Activated T-helper 9 cell treated with anti-CD3 and anti-CD28 coated beads, Interleukin-2, amount 50 U/mL, for 16 hours (primary cell): Measurements from ENCODE around the gene RAD51B.
"Not testable (repeated sequence)": the region's sequence is repeated elsewhere in the genome, so short reads cannot be mapped to it uniquely, and the experiment has no call there.

Source experiments
- DNase-seq: peaks from one replicate; pipeline ENCODE4 v3.0.0-alpha.2; 2020; ENCODE audit warnings: low read depth

RAD51B gene

GRCh38 chr14:68407285-68407684, 587.7 kb downstream of the RAD51B start:
- no peak for DNase-seq

DNA sequence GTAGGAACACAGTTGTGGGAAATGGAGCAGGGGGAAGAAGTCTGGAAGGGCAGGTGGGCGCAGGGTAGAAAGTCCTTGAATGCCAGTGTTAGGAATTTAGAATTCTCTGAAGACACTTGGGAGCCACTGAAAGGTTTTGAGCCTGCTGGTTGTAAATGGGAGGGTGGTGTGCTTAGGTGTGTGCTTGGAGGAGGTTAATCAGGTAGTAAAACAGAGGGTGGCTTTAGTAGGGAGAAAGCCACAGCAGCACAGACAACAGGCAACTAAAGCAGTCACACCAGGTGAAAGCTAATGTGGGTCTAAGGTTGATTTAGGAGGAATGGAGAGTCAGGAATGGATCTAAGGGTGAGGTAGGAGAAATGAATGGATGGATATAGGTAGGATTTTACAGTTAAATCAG, 588.2 kb downstream of the RAD51B start:
- DNase-seq = no peak

- DNase-seq = no peak
Measured at GRCh38 chr14:68408680-68409079, 589.1 kb downstream of the RAD51B start.

DNA sequence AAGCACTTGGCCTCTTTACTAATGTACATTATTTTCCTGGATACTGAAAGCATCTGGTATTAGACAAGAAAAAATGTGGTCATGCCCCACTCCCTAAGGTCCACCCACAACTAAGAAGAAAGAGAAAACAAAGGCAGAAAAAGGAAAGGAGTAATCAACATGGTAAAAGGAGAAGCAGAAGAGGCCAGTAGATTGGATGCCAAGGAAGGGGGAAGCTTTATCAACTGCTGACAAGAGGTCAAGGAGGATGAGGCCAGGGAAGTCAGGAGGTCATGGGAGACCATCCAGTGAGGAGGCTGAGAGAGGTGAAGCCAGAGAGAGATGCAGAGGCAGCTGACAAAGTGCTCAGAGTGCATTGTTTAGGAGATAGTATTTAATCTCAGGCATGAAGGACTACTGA, 589.8 kb downstream of the RAD51B start:
- DNase-seq = no peak

DNA sequence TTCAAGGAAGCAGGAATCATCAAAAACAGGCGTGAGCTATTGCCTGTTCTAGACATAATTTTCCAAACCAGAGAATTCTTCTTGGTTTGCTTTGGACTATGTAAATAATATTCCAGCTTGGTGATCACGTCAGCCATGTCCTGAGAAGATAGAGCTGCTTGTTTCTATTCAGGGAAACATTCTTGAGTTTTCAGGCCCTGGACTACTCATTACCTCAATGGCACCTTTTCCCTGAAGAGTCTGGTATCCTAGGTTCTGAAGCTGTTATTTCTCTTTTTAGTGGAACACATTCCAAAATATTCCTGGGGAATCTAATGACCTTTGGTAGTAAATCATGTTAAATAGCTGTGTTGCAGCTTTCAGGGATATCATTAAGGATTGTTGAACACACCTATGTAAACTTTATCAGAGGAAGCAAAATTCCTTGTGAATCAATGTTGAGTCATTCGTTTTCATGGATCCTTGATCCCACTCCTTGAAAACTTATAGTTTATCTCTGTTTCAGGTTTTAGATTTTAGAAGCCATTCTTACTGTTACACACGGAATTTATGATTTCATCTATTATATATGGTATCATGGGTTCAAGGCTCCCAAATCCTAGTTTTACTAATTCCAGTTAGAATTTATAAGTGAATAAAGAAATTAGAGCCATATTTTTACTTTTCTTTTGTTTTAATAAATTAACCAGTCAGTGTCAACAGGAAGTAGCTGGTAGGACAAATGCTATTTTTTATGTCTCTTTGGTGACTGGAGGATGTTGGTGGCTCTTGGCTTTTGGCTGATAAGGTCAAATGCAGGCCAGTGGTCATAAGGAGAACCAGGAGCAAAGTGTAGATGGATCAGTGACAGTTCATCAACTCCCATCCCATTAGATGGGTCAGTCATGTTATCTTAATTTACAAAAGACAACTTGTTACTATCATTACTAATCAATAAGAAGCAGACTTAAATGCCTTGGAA, 593.2 kb downstream of the RAD51B start:
- no peak for DNase-seq

- no peak for DNase-seq
Measured at GRCh38 chr14:68413509-68413908, 593.9 kb downstream of the RAD51B start.

DNA sequence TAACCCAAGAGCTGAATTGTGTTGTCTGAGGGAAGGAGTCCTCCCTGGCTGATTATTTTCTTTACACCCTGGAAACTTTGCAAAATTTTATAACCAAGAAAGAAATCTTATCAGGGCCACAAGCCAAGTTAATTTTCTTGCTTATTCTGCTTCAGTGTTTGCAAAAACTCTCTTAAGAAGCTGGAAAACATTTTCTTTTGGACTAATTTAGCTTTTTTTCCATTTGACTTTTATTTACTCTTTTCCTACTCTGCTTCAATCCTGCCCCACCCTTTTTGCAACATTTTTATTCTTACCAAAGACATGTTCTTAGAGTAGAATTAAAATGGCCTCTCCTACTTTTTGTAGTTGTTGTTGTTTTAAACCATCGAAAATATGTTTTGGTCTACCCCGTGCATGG, 594.5 kb downstream of the RAD51B start:
- no peak for DNase-seq

- no peak for DNase-seq
Measured at GRCh38 chr14:68416171-68416570, 596.6 kb downstream of the RAD51B start.

DNA sequence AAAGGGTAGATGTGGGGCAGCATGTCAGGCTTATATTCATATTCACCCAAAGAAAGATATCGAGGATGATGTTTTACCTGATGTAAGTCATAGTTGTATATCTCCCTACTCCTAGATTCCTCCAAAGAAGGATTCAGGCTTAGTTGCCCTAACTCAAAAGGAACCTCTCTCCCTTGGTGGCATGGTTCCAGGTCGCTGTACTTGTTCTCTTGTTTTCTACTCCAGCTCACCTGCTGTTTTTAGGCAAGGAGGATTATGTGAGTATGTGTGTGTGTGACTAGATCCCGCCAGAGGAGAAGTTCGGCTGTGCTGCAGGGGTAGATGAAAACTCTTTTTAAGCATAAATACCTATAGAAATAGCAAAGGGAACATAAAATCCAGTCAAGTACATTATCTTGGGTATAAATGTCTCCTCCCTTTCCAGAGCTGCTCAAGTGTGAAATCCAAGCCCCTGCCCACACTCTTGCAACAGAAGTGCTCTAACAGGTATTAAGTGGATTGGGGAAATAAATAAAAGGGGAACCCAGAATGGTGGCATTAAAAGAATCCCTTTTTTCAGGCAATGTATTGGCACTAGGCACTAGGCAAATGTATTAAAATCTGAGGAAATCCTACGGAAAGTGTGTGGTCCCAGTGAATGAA, 597.6 kb downstream of the RAD51B start:
- DNase-seq = no peak

- no peak for DNase-seq
Measured at GRCh38 chr14:68418174-68419118, 598.9 kb downstream of the RAD51B start.

DNA sequence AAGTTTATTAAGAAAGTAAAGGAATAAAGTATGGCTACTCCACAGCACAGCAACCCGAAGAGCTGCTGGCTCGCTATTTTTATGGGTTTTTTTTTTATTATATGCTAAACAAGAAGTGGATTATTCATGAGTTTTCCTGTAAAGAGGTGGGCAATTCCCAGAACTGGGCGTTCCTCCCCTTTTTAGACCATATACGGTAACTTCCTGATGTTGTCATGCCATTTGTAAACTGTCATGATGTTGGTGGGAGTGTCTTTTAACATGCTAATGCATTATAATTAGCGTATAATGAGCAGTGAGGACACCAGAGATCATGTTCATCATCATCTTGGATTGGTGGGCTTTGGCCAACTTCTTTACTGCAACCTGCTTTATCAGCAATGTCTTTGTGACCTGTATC, 600.8 kb downstream of the RAD51B start:
- no peak for DNase-seq

DNA sequence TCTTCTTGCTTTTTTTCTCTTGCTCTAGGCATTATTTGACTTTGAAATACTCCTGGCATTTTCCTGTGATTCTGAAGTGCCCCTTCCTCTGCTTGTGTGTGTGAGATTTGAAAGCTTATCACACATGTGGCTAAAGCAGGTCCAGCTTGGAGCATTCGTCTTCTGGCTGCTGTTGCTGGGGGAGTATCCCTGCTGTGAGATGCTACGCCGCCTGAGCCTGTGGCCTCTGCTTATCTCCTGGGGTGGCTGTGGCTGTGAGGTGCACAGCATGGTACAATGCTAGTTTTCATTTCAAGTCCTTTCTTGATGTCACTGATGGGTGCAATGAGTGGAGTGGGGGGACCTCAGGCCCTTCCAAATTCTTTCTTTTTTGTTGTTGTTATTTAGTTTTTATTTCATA, 601.5 kb downstream of the RAD51B start:
- DNase-seq = no peak

DNA sequence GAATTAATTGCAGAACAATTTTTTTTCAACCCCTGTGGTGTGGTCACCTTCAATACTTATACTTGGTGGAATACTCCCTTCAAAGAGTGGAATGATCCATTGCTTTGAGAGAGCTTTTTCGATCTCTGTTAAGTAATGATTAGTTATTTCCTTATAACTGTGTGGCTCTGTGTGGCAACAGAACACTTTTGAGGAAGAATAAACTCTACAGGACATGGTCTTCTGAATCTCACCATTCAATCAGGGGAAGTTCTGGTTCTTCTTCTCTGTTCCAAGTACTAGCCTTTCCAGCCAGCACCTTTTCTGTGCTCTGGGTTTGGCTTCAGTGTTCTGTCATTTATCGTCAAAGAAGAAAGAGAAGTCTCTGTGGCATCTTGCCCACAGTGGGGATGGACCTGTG, 604.1 kb downstream of the RAD51B start:
- DNase-seq = no peak

DNA sequence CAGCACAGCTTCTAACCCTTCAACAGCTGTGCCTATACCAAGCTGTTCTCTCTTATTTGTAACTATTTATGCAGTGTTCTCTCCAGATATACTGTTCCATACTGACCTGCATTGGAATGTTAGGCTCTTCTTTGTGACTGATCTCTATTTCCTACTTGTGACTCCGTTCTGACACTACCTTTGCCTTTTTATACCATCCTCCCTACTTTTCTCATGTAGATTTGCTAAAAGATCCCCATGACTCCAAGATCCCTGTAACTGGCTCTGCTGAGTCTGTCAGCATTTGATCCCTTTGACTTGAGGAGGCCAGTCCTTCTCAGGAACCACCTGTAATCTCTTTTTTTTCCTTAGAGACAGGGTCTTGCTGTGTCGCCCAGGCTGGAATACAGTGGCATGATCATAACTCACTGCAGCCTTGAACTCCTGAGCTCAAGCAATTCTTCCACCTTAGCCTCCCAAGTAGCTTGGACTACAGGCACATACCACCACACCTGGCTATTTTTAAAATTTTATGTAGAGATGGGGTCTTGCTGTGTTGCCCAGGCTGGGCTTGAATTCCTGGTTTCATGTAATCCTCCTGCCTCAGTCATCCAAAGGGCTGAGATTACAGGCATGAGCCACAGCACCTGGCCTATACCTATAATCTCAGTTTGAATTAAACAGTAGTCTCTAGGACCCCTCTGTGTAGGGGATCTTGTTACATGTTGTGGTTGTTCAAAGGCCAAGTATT, 605.0 kb downstream of the RAD51B start:
- DNase-seq = no peak

- DNase-seq = no peak
Measured at GRCh38 chr14:68426661-68427549, 607.3 kb downstream of the RAD51B start.

- DNase-seq = no peak
Measured at GRCh38 chr14:68427550-68427890, 607.9 kb downstream of the RAD51B start.

DNA sequence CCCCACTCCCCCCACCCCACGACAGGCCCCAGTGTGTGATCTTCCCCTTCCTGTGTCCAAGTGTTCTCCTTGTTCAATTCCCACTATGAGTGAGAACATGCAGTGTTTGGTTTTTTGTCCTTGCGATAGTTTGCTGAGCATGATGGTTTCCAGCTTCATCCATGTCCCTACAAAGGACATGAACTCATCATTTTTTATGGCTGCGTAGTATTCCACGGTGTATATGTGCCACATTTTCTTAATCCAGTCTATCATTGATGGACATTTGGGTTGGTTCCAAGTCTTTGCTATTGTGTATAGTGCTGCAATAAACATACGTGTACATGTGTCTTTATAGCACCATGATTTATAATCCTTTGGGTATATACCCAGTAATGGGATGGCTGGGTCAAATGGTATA, 609.3 kb downstream of the RAD51B start:
- DNase-seq = not testable (repeated sequence)

GRCh38 chr14:68434173-68434572, 614.6 kb downstream of the RAD51B start:
- not testable (repeated sequence) for DNase-seq

DNA sequence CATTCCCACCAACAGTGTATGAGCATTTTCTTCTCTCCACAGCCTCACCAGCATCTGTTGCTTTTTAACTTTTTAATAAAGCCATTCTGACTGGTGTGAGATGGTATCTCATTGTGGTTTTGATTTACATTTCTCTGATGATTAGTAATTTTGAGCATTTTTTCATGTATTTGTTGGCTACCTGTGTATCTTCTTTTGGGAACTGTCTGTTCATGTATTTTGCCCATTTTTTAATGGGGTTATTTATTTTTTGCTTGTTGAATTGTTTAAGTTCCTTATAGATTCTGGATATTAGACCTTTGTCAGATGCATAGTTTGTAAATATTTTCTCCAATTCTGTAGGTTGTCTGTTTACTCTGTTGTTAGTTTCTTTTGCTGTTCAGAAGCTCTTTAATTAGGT, 616.1 kb downstream of the RAD51B start:
- DNase-seq = not testable (repeated sequence)

- DNase-seq = no peak
Measured at GRCh38 chr14:68439676-68440075, 620.1 kb downstream of the RAD51B start.

- DNase-seq = no peak
Measured at GRCh38 chr14:68440820-68441219, 621.2 kb downstream of the RAD51B start.
